Loucy (cell line): Measurements from ENCODE around the gene C1QTNF5.

Experiments
- EZH2phosphoT487 ChIP-seq: fragments of 200-600 bp; IDR thresholded peaks from 2 replicates; pipeline ENCODE4 v1.6.1; 2018; ENCODE audit warnings: antibody characterized with exemption, mild to moderate bottlenecking, moderate library complexity, borderline replicate concordance
- TF ChIP-seq, protein P1 (sequence below): fragments of 200-600 bp; sonication (generic); conservative IDR thresholded peaks from 2 replicates; pipeline ENCODE4 v1.5.1; 2014; ENCODE audit warnings: mild to moderate bottlenecking, antibody characterized with exemption, low read length

DNA sequence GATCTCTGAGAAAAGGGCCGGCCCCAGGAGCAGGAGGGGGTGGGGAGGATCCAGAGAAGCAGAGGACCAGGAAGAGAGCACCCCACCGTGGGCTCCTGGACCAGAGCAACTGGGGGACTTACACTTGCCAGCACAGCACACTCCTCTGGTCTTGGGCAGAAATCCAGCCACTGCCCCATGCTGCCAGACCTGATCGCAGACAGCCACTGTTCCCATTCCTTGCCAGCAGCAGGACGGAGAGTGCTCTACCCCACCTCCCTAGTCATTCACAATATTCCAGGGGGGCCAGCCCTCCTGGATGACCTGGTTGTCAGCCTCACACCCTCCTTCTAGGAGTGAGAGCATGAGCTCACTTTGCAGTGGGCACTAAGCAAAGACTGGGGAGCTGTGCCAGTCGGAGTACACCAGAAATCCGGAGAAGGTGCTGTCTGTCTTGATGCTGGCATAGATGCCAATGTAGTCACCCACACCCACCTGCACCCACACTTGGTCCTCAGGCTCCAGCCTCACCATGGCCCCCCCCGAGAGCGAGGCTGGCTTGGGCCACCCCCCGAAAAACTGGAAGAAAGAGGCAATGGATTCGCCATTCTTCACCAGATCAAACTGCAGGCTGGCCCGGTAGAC, 1.6 kb downstream of the C1QTNF5 start:
- TF ChIP-seq, protein P1, sequence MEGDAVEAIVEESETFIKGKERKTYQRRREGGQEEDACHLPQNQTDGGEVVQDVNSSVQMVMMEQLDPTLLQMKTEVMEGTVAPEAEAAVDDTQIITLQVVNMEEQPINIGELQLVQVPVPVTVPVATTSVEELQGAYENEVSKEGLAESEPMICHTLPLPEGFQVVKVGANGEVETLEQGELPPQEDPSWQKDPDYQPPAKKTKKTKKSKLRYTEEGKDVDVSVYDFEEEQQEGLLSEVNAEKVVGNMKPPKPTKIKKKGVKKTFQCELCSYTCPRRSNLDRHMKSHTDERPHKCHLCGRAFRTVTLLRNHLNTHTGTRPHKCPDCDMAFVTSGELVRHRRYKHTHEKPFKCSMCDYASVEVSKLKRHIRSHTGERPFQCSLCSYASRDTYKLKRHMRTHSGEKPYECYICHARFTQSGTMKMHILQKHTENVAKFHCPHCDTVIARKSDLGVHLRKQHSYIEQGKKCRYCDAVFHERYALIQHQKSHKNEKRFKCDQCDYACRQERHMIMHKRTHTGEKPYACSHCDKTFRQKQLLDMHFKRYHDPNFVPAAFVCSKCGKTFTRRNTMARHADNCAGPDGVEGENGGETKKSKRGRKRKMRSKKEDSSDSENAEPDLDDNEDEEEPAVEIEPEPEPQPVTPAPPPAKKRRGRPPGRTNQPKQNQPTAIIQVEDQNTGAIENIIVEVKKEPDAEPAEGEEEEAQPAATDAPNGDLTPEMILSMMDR, result no peak
- TF ChIP-seq EZH2phosphoT487, result no peak
